Hematopoietic multipotent progenitor cell treated with erythropoietin and hydrocortisone succinate and interleukin-3 and kit ligand, for 8 days (in vitro differentiated cells): ENCODE measurements around the gene ARHGAP20.
"Not testable (repeated sequence)": the region's sequence is repeated elsewhere in the genome, so short reads cannot be mapped to it uniquely, and the experiment has no call there.

Experiments
- DNase-seq: peaks from one replicate; pipeline ENCODE4 v3.0.0-alpha.2; 2015

ARHGAP20 gene

GRCh38 chr11:110716361-110716760, 4.1 kb upstream of the ARHGAP20 start:
- no peak for DNase-seq

DNA sequence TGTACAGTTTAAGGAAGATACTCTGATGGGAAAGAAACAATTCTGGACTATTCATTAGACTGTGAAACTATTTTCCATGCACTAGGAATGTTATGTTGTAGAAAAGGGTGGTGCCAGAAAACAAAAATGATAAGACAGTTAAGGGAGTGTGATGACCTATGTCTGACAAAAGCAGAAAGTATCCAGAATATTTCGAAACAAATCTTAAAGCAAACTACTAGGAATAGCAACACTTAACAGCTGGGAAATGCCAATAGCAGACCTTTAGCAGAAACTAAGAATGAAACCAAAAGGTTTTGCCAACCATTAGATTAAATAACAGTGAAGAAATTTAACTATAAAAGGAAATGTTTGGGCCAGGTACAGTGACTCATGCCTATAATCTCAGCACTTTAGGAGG, 3.3 kb upstream of the ARHGAP20 start:
- DNase-seq: no peak

GRCh38 chr11:110713449-110713776, 1.2 kb upstream of the ARHGAP20 start:
- DNase-seq: no peak

DNA sequence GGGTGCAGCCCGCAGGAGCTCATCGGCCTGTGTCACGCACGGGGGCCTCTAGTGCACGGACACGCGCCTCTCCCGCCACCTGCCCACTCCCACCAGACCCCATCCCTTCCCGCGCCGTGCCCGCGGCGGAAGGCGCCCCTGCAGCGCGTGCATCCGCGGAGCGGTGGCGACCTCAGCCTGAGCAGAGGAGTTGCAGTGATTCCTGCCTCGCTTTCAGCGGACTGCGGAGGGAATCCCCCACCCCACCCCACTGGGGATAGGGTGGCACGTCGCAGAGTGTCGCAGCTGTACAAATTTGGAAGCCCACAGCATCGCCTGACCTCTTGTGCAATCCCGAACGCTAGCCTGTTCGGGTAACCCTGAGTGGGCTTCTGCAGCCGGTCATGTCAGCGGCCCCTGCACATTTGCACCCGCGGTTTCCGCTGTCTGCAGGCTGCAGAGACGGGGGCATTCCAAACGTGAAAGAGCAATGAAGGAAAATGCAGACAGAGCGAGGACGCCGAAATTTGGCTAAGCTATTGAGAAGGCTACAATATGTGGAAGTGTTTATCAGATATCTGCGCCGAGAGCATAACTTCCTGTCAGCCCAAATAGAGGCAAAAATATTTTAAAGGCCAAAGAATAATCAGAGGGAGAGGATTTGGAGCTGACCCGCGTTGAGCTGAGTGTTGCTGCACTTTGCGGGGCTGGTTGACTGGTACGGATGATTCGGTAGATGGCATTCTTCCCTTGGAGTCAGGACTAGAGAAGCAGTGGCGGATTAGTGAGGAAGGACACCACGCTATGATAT, 617 bp upstream of the ARHGAP20 start:
- no peak for DNase-seq

DNA sequence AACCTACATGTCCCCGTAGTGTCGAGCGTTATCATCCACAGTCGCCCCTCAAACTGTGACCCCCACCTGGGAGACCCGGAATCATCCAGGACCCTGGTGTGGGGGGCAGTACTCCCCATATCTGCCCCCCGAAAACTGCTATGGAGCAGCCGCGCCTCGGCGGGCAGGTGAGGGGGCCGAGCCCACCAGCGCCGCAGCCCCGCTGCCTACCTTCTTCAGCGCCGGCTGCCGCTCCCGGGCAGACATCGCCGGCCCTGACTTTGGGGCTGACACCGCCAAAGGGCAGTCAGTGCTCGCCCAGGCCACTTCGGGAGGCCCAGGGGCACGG, 825 bp downstream of the ARHGAP20 start:
- DNase-seq: no peak

GRCh38 chr11:110710628-110711381, 1.4 kb downstream of the ARHGAP20 start:
- no peak for DNase-seq

DNA sequence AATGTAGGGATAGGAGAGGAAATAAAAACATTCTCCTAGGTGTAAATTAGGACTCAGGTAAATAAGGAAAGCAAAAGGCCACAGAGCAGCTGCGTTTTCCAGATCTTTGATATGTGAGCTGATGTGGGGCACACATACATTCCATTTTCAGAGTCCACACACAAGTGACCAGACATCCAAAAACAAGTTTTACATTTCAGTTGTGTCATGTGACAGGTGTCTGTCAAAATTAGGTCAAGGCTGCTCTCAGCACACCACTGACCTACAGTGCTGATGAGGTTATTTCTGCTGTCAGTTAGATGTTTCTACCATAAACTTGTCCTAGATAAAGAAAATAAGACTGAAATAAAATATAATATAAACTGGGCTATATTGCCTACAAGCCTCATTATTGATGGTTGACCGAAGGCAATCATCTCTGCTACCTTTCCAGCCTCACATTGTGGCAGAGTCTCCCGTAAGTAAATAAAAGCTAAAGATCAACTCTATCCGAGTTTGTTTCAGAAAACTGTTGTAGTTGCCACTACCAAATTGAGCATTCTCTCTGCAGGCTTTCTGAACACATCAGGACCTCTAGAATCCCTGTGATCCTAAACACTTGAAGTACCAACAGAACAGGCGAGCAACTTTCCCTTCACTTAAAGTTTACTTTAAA, 7.9 kb downstream of the ARHGAP20 start:
- no peak for DNase-seq

DNA sequence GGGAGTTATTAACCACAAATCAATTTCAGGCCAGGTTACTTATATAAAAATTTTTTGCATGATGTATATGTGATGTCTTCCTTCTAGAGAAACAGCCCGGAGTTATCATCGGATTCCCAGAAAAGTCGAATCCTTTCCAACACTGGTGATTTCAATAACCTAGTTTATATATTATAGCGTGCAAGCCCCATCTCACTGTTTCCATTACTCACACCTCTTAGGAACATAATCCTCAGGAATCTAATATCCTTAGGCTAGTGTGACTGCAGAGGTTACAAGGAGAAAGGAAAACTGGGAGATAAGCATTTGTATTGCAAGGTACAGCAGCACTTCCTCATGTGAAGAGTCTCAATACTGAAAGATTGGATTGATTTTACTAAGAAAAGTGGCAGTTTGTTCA, 20.3 kb downstream of the ARHGAP20 start:
- no peak for DNase-seq

- DNase-seq: no peak
Measured at GRCh38 chr11:110689306-110689705, 22.9 kb downstream of the ARHGAP20 start.

DNA sequence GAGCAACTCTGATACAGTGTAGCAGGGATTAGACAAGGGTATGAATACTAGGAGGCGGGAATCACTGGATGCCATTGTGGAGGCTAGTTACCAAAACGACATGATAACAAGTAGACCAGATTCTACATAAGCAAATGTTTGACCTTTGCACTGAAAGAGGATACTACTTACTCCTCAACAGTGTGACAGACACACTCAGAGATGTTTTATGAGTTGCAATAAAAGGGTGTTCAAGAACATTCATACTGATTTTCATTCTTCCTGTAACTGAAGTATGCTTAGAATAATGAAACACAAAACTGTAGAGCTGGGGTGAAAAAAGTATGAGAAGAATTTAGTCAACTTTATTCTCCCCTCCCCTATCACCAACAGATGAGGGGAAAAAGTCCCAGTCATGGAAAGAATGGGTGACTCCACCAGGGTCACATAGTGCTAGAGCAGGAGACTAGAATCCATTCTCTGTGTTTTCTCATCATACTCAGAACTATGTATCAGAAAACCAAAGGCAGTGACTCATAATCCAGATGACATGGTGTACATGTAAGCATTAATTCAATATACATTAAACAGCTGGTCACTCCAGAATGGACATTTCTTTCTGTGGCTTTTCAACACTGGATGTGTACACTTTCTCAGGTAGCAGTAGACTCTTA, 32.8 kb downstream of the ARHGAP20 start:
- DNase-seq: no peak

DNA sequence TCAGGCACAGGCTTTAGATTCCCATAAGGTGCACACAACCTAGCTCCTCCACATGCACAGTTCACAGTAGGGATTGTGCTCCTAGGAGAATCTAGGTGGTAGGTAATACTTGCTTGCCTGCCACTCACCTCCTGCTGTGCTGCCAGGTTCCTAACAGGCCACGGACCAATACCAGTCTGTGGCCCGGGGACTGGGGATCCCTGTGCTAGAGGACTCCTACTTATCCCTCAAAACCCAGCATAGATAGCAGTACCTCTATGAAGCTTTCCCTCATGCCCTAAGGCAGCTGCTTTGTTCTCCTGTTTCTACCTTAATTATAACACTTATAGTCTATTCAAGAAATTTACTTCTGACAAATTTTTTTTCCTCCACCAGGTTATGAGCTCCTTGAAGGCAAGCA, 36.7 kb downstream of the ARHGAP20 start:
- no peak for DNase-seq

- no peak for DNase-seq
Measured at GRCh38 chr11:110665689-110666465, 46.4 kb downstream of the ARHGAP20 start.

DNA sequence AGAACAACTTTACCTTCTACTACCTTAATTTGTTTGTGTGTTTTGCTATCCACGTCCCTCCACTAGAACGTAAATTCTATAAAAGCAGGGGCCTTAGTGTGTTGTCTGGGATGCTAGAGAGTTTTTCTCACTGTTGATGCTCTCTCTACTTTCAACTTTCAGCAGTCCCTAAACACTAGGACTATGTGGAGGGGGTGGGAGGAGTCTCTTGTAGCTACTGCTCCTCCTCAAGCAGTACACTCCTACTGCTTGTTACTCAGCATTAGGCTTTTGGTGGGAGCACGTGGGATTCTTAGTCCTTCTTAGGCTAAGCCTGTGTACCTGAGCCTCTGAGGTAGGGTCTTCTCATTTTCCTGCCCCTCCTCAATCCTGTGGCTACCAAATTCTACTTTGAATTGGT, 56.3 kb downstream of the ARHGAP20 start:
- DNase-seq: no peak

DNA sequence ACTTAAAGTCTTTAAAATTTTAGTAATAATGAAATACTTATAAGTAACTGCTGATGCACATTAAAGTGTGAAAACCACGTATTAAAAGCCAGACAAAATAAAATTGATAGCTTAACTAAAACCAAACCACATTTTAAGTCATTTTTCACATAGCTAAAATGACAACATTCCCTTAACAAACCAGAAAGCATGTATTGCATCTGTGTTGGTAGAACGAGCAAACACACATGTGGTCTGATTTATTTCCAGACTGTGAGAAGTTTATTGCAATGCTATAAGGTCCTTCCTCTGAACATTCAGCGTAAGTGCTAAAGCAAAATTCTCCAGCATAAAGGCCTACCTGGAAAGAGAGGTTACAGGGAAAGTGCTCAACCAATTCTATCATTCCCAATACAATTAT, 57.8 kb downstream of the ARHGAP20 start:
- no peak for DNase-seq

GRCh38 chr11:110645253-110645652, 67.0 kb downstream of the ARHGAP20 start:
- DNase-seq: no peak

DNA sequence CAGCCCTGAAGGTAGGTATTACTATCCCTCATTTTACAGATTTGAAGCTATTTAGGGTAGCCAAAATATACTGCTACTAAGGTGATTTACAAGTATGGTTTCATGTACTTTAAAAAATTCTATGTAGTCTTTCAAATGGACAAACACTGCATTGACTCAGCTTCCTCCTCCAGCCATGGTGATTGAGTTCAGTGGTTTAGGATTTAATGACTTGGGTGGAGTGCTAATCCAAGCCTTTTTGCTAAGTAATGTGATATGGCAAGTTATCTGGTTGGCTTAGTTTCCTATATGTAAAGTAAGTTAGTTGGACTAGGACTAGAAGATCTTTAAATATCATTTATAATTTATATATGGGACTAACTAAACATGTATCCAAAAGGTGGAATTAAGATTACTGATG, 77.9 kb downstream of the ARHGAP20 start:
- no peak for DNase-seq

DNA sequence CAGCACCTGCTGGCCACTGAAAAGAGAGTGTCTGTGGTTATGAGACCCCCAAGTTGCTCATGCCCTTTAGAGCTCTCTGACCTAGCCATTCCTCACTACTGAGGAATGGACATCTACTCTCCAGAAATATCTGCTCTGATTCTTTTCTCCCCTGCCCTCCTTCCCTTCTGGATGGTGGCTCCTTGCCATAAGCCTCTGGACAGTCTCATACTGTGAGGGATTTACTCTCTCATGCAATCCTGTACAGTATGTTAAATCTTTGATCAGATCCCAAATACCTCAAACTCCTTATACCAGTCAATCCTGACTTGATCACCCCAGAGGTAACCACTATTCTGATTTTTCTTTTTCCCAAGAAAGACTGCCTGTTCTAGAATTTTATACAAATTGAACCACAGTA, 80.7 kb downstream of the ARHGAP20 start:
- DNase-seq: no peak

- no peak for DNase-seq
Measured at GRCh38 chr11:110629594-110629993, 82.6 kb downstream of the ARHGAP20 start.

GRCh38 chr11:110621826-110622225, 90.4 kb downstream of the ARHGAP20 start:
- no peak for DNase-seq

DNA sequence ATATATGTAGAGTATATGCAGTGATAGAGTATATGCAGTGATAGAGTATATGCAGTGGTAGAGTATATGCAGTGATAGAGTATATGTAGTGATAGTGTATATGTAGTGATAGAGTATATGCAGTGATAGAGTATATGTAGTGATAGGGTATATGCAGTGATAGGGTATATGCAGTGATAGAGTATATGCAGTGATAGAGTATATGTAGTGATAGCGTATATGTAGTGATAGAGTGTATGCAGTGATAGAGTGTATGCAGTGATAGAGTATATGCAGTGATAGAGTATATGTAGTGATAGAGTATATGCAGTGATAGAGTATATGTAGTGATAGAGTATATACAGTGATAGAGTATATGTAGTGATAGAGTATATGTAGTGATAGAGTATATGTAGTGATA, 92.9 kb downstream of the ARHGAP20 start:
- not testable (repeated sequence) for DNase-seq

DNA sequence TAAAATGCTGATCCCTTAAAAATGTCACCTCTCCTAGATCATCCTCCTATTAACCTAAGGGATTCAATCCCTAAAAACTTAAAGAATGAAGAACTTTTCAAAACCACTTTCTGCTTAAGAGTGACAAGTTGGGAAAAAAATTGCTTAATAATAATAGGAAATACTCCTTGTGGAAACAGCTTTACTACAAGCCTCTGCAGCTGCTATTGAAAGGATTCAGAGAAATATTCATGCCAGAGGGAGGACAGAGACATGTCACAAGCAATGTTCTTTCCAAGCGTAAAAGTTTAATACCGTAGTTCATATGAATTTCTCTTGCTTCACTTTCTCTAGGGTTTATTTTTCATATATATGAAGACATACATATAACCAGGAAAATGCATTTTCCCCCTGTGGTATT, 98.2 kb downstream of the ARHGAP20 start:
- no peak for DNase-seq

- DNase-seq: no peak
Measured at GRCh38 chr11:110613197-110613918, 98.9 kb downstream of the ARHGAP20 start.
